Trophoblast cell (in vitro differentiated cells and primary cell): Measurements from ENCODE around the gene TDRD6.

Experiments used
- DNase-seq, 2 donors: peaks; one replicate each; pipeline ENCODE4 v3.0.0-alpha.2; 2016
- H2AFZ ChIP-seq: 2 replicates; pipeline ENCODE4 v1.6.1; 2013; ENCODE audit warnings: low read length, moderate library complexity, mild to moderate bottlenecking; ENCODE audit not compliant: insufficient read depth, poor library complexity
- H2AK5ac ChIP-seq: 2 replicates; pipeline ENCODE4 v1.6.1; 2013; ENCODE audit warnings: mild to moderate bottlenecking, low read length
- H2BK120ac ChIP-seq: 2 replicates; pipeline ENCODE4 v1.6.1; 2013; ENCODE audit warnings: low read length, mild to moderate bottlenecking, moderate library complexity; ENCODE audit not compliant: insufficient read depth, poor library complexity
- H2BK12ac ChIP-seq: 2 replicates; pipeline ENCODE4 v1.6.1; 2013; ENCODE audit warnings: mild to moderate bottlenecking, low read length, moderate library complexity
- H2BK5ac ChIP-seq: 2 replicates; pipeline ENCODE4 v1.6.1; 2013; ENCODE audit warnings: low read length, low read depth, moderate library complexity, mild to moderate bottlenecking; ENCODE audit not compliant: poor library complexity
- H3K14ac ChIP-seq: 2 replicates; pipeline ENCODE4 v1.6.1; 2013; ENCODE audit warnings: mild to moderate bottlenecking, low read length
- H3K18ac ChIP-seq: 2 replicates; pipeline ENCODE4 v1.6.1; 2013; ENCODE audit warnings: mild to moderate bottlenecking, low read length
- H3K23ac ChIP-seq: 2 replicates; pipeline ENCODE4 v1.6.1; 2013; ENCODE audit warnings: low read length
- H3K27ac ChIP-seq: 2 replicates; pipeline ENCODE4 v1.5.1; 2013; ENCODE audit warnings: low read depth, mild to moderate bottlenecking, inconsistent platforms, low read length, moderate library complexity
- H3K27me3 ChIP-seq: 2 replicates; pipeline ENCODE4 v1.6.1; 2013; ENCODE audit warnings: inconsistent platforms, mild to moderate bottlenecking, low read length, moderate library complexity; ENCODE audit not compliant: insufficient read depth
- H3K36me3 ChIP-seq, 2 experiments: 1 replicate in 1 of 2; 2 replicates in 1 of 2; pipeline ENCODE4 v1.6.1; 2013; ENCODE audit warnings: low read length in 2 of 2, mild to moderate bottlenecking in 2 of 2, moderate library complexity in 1 of 2; ENCODE audit not compliant: insufficient read depth in 2 of 2, control insufficient read depth in 1 of 2
- H3K4ac ChIP-seq: 2 replicates; pipeline ENCODE4 v1.6.1; 2013; ENCODE audit warnings: low read depth, mild to moderate bottlenecking, low read length, moderate library complexity
- H3K4me1 ChIP-seq, 2 experiments: 1 replicate in 1 of 2; 2 replicates in 1 of 2; pipeline ENCODE4 v1.6.1; 2013; ENCODE audit warnings: low read length in 2 of 2, mild to moderate bottlenecking in 2 of 2, moderate library complexity in 1 of 2; ENCODE audit not compliant: insufficient read depth in 2 of 2, control insufficient read depth in 1 of 2
- H3K4me2 ChIP-seq: 2 replicates; pipeline ENCODE4 v1.6.1; 2013; ENCODE audit warnings: inconsistent platforms, mild to moderate bottlenecking, low read length, moderate library complexity
- H3K4me3 ChIP-seq: 2 replicates; pipeline ENCODE4 v1.5.1; 2013; ENCODE audit warnings: mild to moderate bottlenecking, low read depth, low read length, inconsistent platforms
- H3K79me1 ChIP-seq: one replicate; pipeline ENCODE4 v1.6.1; 2013; ENCODE audit warnings: low read length
- H3K79me2 ChIP-seq: 2 replicates; pipeline ENCODE4 v1.6.1; 2013; ENCODE audit warnings: low read length, mild to moderate bottlenecking; ENCODE audit not compliant: control insufficient read depth, insufficient read depth, poor library complexity
- H3K9ac ChIP-seq: 2 replicates; pipeline ENCODE4 v1.6.1; 2013; ENCODE audit warnings: mild to moderate bottlenecking, low read length
- H3K9me3 ChIP-seq: 2 replicates; pipeline ENCODE4 v1.6.1; 2013; ENCODE audit warnings: low read depth, mild to moderate bottlenecking, control low read depth, inconsistent platforms, low read length; ENCODE audit not compliant: insufficient read depth
- H4K12ac ChIP-seq: 2 replicates; pipeline ENCODE4 v1.6.1; 2013; ENCODE audit warnings: low read depth, mild to moderate bottlenecking, low read length, moderate library complexity
- H4K8ac ChIP-seq: 2 replicates; pipeline ENCODE4 v1.6.1; 2013; ENCODE audit warnings: low read depth, mild to moderate bottlenecking, low read length, moderate library complexity
- H4K91ac ChIP-seq: one replicate; pipeline ENCODE4 v1.6.1; 2013; ENCODE audit warnings: low read depth, mild to moderate bottlenecking, low read length, moderate library complexity
- WGBS: extraction: QIAGEN DNeasy Blood & Tissue Kit; methylation state at CpG from one replicate; pipeline ENCODE4 v1.1.7; 2013; ENCODE audit warnings: missing lambda C conversion rate; ENCODE audit not compliant: insufficient read length, insufficient coverage; ENCODE audit errors: extremely low coverage; 5-methylcytosine and 5-hydroxymethylcytosine counted together

The TDRD6 gene

DNA sequence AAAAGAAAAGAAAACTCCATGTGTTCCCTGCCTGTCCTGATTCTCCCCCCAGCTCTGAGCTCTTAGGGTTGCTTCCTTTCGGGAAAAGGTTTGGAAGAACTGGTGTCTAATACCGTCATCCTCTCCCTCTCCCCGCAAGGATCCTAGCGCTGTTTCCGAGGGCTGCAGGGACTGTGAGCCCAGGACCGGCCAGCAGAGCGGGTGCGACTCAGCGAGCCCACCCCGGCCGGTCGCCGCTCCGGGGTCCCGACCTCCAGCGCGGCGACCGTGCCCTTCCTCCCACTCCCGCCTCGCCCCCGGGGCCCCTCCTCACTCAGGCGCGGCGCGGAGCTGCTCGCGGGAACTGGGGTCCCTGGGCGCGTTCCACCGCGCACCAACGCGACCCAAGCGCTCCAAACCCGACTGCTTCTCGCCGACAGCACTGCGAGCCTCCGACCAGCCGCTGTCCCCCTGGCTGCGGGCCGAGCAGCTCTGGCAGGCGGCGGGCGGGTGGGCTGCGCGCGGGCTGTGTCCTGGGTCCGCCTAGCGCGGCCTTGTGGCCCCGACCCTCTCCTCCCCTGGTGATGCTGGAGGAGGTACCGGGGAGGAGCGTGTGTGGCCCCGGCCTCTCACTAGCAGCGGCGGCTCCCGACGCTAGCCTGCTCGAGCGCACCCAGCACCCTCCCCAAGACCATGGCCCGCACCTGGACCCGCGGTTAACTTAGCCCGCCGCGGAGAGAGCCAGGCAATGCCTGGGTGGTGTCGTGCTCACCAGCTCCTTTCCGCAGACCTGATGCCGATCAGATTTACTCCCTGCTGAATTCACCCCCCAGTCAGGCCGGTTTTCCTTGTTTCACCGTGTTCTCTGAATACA lies 47.4 kb downstream of the TDRD6 start, which contains the start of gene PLA2G7:
TSS of gene PLA2G7 (minus strand) at position 509 of the 853 bp plus-strand sequence. CDS start 12,484 bp downstream, outside the sequence.
- Histone ChIP-seq H3K14ac (no peak within 1 kb of the TSS), H3K27ac (no peak within 1 kb of the TSS), H3K4ac (no peak within 1 kb of the TSS), H2AFZ (peak within 1 kb of the TSS; percentile 24), H3K4me3 (peak within 1 kb of the TSS; percentile 76), H3K79me2 (no peaks in the 10 kb centered on the region), H3K18ac (no peak within 1 kb of the TSS), H2BK5ac (no peak within 1 kb of the TSS), H3K9ac (peak within 1 kb of the TSS; percentile 31), H3K23ac (no peak within 1 kb of the TSS), H3K9me3 (no peaks in the 10 kb centered on the region), H4K8ac (no peak within 1 kb of the TSS), H4K91ac (no peak within 1 kb of the TSS), H2BK12ac (no peak within 1 kb of the TSS), H2BK120ac (no peak within 1 kb of the TSS), H2AK5ac (no peak within 1 kb of the TSS), H3K79me1 (no peaks in the 10 kb centered on the region), H4K12ac (no peak within 1 kb of the TSS), H3K27me3 (peaks cover 5% of the 10 kb centered on the region), H3K4me2 (peak within 1 kb of the TSS; percentile 97), H3K4me1 (peaks cover 3 to 10% of the 10 kb centered on the region in 2 experiments), H3K36me3 (no peaks in the 10 kb centered on the region)
- WGBS, result no CpG with 5 or more reads among the region's 73 CpGs
- DNase-seq, result peak; percentile 50 to 73

- H3K18ac ChIP-seq, result no peak overlapping the region
- H4K12ac ChIP-seq, result no peak overlapping the region
- H3K4me3 ChIP-seq, result no peak overlapping the region
- no peak overlapping the region for H2BK120ac ChIP-seq
- no CpG with 5 or more reads among the region's 8 CpGs for WGBS
- no peak overlapping the region for H3K27ac ChIP-seq
- DNase-seq, result no peak
- H3K9me3 ChIP-seq, result no peaks in the 10 kb centered on the region
- H3K14ac ChIP-seq, result no peak overlapping the region
- H2BK5ac ChIP-seq, result no peak overlapping the region
- H3K79me1 ChIP-seq, result no peaks in the 10 kb centered on the region
- no peak overlapping the region for H4K8ac ChIP-seq
- no peak overlapping the region for H2BK12ac ChIP-seq
- H4K91ac ChIP-seq, result no peak overlapping the region
- no peak overlapping the region for H3K23ac ChIP-seq
- H3K79me2 ChIP-seq, result no peaks in the 10 kb centered on the region
- H2AFZ ChIP-seq, result no peak overlapping the region
- H3K9ac ChIP-seq, result no peak overlapping the region
- H2AK5ac ChIP-seq, result no peak overlapping the region
- H3K36me3 ChIP-seq, result no peaks in the 10 kb centered on the region
- no peak overlapping the region for H3K4ac ChIP-seq
- H3K4me1 ChIP-seq, result peaks cover 3 to 10% of the 10 kb centered on the region in 2 experiments
- peaks cover 5% of the 10 kb centered on the region for H3K27me3 ChIP-seq
- H3K4me2 ChIP-seq, result peak overlapping the region; percentile 97
Observed at GRCh38 chr6:46735720-46736031, 48.0 kb downstream of the TDRD6 start.

DNA sequence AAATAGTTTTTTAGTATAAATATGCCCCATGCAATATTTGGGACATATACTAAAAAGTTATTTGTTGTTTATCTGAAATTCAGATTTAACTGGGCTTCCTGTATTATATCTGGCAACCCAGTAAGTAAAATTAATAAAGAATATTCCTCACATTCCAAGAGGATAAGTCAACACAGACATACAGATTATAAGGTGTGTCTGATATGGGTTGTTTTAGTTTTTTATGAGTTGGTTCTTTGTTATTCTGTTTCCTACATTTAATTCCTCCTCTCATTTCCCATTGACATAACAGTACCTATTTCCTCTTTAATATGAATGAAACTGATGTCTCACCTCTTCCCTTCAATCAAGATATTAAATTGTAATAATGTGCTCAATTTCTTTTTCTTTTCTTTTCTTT lies 49.2 kb downstream of the TDRD6 start:
- Histone ChIP-seq H3K4me1 (peaks cover 3 to 10% of the 10 kb centered on the region in 2 experiments), H2AFZ (no peak overlapping the region), H2BK120ac (no peak overlapping the region), H2BK12ac (no peak overlapping the region), H3K79me1 (no peaks in the 10 kb centered on the region), H3K9ac (no peak overlapping the region), H4K12ac (no peak overlapping the region), H3K14ac (no peak overlapping the region), H4K91ac (no peak overlapping the region), H3K4me2 (no peak overlapping the region), H2BK5ac (no peak overlapping the region), H3K23ac (no peak overlapping the region), H3K27me3 (peaks cover 5% of the 10 kb centered on the region), H3K18ac (no peak overlapping the region), H3K4me3 (no peak overlapping the region), H3K79me2 (no peaks in the 10 kb centered on the region), H3K4ac (no peak overlapping the region), H2AK5ac (no peak overlapping the region), H3K9me3 (no peaks in the 10 kb centered on the region), H4K8ac (no peak overlapping the region), H3K36me3 (no peaks in the 10 kb centered on the region), H3K27ac (no peak overlapping the region)
- DNase-seq, result peak in 1 of 2 donors; percentile 12

DNA sequence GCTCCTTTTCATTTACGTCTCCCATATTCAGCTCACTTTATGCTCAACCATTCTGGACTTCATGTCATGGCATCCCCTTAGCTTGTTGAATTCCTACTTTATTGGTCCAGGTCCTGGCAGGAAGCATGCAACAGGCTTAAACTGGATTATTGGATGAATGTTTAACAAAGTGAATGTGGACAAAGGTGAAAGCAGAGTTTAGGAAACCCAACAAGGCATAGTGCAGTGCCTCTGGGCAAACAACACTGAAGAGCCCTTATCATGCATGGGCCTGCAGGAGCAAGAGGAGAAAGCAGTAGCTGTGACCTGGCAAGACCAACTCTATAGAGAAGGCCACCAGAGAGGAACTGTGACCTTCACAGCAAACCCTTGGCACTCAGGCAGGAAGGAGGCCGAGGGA lies 53.8 kb downstream of the TDRD6 start:
- Histone ChIP-seq H3K14ac (no peak overlapping the region), H3K9me3 (no peaks in the 10 kb centered on the region), H2BK120ac (no peak overlapping the region), H3K27me3 (no peaks in the 10 kb centered on the region), H3K79me2 (no peaks in the 10 kb centered on the region), H3K23ac (no peak overlapping the region), H3K4me2 (no peak overlapping the region), H4K8ac (no peak overlapping the region), H3K27ac (no peak overlapping the region), H2AFZ (no peak overlapping the region), H2AK5ac (no peak overlapping the region), H4K12ac (no peak overlapping the region), H3K4me3 (no peak overlapping the region), H3K4me1 (no peaks in the 10 kb centered on the region), H3K36me3 (no peaks in the 10 kb centered on the region), H3K9ac (no peak overlapping the region), H2BK12ac (no peak overlapping the region), H2BK5ac (no peak overlapping the region), H3K79me1 (no peaks in the 10 kb centered on the region), H3K4ac (no peak overlapping the region), H4K91ac (no peak overlapping the region), H3K18ac (no peak overlapping the region)
- WGBS, result no CpG with 5 or more reads among the region's 2 CpGs
- DNase-seq, result no peak
